ENCODE measurements around the gene PTMS. TPM values are rescaled to one million over a fixed set of nuclear protein-coding genes. Genes with fewer than 3 reads are reported as not detected.

PTMS gene
- total and polyA plus RNA-seq, 2 of the 13 experiments (the other 11 are each of a cell fraction or from before 2014, with no cell fraction given), result 40.5 to 82.4 TPM

- peak; percentile 67; the same call in 1 of the 2 replicates for TF ChIP-seq CBX5 (CRISPR knock-in tag; IDR thresholded peaks at IDR 0.05; ENCODE audit: borderline replicate concordance)
- TF ChIP-seq MZF1 (CRISPR knock-in tag; IDR thresholded peaks at IDR 0.05; ENCODE audit: borderline replicate concordance), result peak; percentile 74; the same call in 1 of the 2 replicates
- TF ChIP-seq ATM (IDR thresholded peaks at IDR 0.05; ENCODE audit: borderline replicate concordance), result no peak
- 0 out of 2 replicates have a peak, but pooled peaks have one; percentile 71 for TF ChIP-seq ZNF329 (CRISPR knock-in tag; IDR thresholded peaks at IDR 0.05; ENCODE audit: low read depth)
- no peak; the same call in 1 of the 2 replicates for TF ChIP-seq ZNF414 (CRISPR knock-in tag; IDR thresholded peaks at IDR 0.05)
- TF ChIP-seq CENPBD1 (CRISPR knock-in tag; IDR thresholded peaks at IDR 0.05; ENCODE audit: borderline replicate concordance, low read depth), result no peak; the same call in 1 of the 2 replicates
- TF ChIP-seq ZNF503 (CRISPR knock-in tag; IDR thresholded peaks at IDR 0.05), result peak; percentile 43; the same call in 1 of the 2 replicates
- no peak for TF ChIP-seq ZNF251 (CRISPR knock-in tag; IDR thresholded peaks at IDR 0.05)
- TF ChIP-seq ZFP91 (CRISPR knock-in tag; IDR thresholded peaks at IDR 0.05; ENCODE audit: borderline replicate concordance), result peak; percentile 99
- peak; percentile 87 for TF ChIP-seq ATF2 (CRISPR knock-in tag; IDR thresholded peaks at IDR 0.05)
- 0 out of 2 replicates have a peak, but pooled peaks have one; percentile 92 for TF ChIP-seq FLYWCH1 (CRISPR knock-in tag; IDR thresholded peaks at IDR 0.05)
- peak; percentile 65 for TF ChIP-seq ZNF143 (CRISPR knock-in tag; IDR thresholded peaks at IDR 0.05)
- no peak; the same call in 1 of the 2 replicates for TF ChIP-seq ZNF101 (CRISPR knock-in tag; IDR thresholded peaks at IDR 0.05; ENCODE audit: borderline replicate concordance, low read depth)
- TF ChIP-seq ZSCAN30 (CRISPR knock-in tag; IDR thresholded peaks at IDR 0.05), result peak; percentile 95; the same call in 1 of the 2 replicates
- TF ChIP-seq SOX5 (CRISPR knock-in tag; IDR thresholded peaks at IDR 0.05; ENCODE audit: borderline replicate concordance), result peak; percentile 58
- peak; percentile 41; the same call in 1 of the 2 replicates for TF ChIP-seq ZNF737 (CRISPR knock-in tag; IDR thresholded peaks at IDR 0.05; ENCODE audit: borderline replicate concordance)
- no peak for TF ChIP-seq ZNF549 (CRISPR knock-in tag; IDR thresholded peaks at IDR 0.05)
- TF ChIP-seq SMC3 (IDR thresholded peaks at IDR 0.05; ENCODE audit: low read length), result no peak
- TF ChIP-seq ZNF512 (CRISPR knock-in tag; IDR thresholded peaks at IDR 0.05), result no peak
- no peak for TF ChIP-seq SIN3B (IDR thresholded peaks at IDR 0.05; ENCODE audit: low read length)
These were observed 42.4 kb upstream of the PTMS start, which contains the start of gene COPS7A (continued) for GRCh38 chr12:6723607-6724408.

All from HepG2 (cell line).